GM18505 (cell line): ENCODE measurements around the gene SLC38A7.
"Not testable (repeated sequence)": the region's sequence is repeated elsewhere in the genome, so short reads cannot be mapped to it uniquely, and the experiment has no call there.

Experiments used
- ATAC-seq: cut with Tn5 transposase; IDR thresholded peaks from one replicate; pipeline ENCODE4 v1.9.1; 2021; ENCODE audit not compliant: unreplicated experiment
- POLR2A ChIP-seq: IDR thresholded peaks from 4 replicates; pipeline ENCODE4 v1.6.1; 2011; ENCODE audit warnings: borderline replicate concordance; ENCODE audit not compliant: insufficient read depth, insufficient read length; ENCODE audit errors: extremely low read depth

SLC38A7 gene

GRCh38 chr16:58699151-58699550, 14.6 kb upstream of the SLC38A7 start:
- no peak for ATAC-seq
- TF ChIP-seq POLR2A = no peak

DNA sequence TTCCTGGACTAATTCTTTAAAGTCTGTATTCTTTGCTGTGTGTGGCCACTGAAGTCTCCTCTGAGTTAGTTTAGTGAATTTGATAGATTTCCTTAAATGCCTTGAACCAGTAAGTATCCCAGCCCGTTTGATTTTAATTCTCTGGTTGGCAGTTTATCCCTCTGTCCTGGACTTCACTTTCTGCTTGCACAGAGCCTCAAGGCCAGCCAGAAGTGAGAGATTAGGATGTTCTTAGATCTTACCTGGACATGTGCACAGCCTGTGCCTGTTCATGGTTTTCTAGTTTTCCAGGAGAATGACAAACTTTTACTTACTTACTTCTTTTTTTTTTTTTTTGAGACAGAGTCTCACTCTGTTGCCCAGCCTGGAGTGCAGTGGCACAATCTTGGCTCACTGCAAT, 10.8 kb upstream of the SLC38A7 start:
- ATAC-seq = no peak
- no peak for TF ChIP-seq POLR2A

DNA sequence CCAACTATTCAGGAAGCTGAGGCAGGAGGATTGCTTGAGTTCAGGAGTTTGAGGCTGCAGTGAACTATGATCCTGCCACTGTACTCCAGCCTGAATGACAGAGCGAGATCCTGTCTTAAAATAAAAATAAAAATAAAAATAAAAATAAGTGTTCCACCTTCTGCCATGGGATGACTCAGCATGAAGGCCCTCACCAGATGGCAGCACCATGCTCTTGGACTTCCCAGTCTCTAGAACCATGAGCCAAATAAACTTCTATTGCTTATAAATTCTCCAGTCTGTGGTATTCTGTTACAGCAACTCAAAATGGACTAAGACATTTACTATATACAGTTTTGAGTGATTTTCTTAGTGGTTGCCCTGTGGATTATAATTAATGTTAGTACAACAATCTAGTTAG, 7.9 kb upstream of the SLC38A7 start:
- no peak for TF ChIP-seq POLR2A
- ATAC-seq = no peak

- ATAC-seq = not testable (repeated sequence)
Observed at GRCh38 chr16:58686985-58687706, 2.6 kb upstream of the SLC38A7 start.

DNA sequence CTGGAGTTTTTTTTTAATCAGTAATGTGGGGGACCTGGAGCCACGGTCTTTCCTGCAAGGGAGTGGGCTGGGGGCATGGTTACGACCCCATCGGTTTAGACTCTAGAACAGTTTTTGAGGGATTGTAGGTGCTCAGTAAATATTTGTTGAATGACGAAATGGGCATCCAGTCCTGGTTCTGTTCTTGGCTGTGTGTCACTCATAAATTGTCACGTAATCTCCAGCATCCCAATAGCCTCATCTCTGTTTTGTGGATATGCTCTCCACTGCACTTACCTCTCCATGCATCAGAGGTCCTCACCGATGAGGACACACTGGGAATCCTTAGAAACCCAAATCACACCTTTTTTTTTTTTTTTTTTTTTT, 497 bp upstream of the SLC38A7 start:
- no peak for ATAC-seq
- no peak for TF ChIP-seq POLR2A

- ATAC-seq = no peak
Observed at GRCh38 chr16:58684001-58684353, 593 bp downstream of the SLC38A7 start.

DNA sequence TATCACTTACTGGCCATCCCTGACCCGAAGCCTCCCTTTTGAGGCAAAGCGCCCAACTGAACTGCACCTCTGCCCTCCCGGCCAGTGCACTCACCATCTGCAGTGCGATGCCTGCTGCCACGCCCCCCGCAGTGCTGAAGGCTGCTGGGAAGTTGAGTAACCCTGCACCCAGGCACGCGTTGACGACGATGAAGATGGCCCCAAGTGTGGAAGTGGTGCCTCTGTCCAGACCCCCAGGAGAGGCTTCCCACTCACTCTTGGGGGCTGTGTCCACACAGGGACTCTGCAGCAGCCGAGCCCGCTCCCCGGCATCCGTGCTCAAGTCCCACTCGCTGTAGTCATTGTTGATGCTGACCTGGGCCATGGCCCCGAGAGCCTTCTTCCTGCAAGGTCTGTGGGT, 4.8 kb downstream of the SLC38A7 start:
- no peak for ATAC-seq
- no peak for TF ChIP-seq POLR2A

More at GRCh38 chr16:58684001-58684353, 593 bp downstream of the SLC38A7 start:
- TF ChIP-seq POLR2A = no peak

GRCh38 chr16:58678716-58679115, 5.9 kb downstream of the SLC38A7 start:
- no peak for ATAC-seq
- no peak for TF ChIP-seq POLR2A

DNA sequence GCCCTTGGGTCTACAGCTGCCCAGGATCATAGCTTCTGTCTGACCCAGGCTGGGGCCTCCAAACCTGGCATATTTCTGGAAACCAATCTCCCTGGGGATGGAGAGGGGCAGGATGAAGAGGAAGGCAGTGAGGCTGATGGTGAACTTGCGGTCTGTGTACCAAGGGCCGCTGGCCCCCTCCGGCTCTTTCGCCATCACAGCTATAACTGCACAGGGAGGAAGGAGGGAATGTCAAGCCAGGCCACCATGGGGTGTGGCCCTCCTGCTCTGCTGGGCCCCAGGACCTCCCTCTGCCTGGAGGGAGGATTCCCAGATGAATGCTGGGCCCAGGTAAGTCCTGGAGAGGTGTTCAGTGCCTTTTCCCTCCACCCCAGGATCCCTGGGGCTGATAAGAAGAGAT, 6.3 kb downstream of the SLC38A7 start:
- ATAC-seq = no peak
- no peak for TF ChIP-seq POLR2A

GRCh38 chr16:58670946-58671583, 13.5 kb downstream of the SLC38A7 start:
- ATAC-seq = no peak
- TF ChIP-seq POLR2A = no peak

GRCh38 chr16:58670177-58670576, 14.4 kb downstream of the SLC38A7 start:
- no peak for ATAC-seq
- no peak for TF ChIP-seq POLR2A

DNA sequence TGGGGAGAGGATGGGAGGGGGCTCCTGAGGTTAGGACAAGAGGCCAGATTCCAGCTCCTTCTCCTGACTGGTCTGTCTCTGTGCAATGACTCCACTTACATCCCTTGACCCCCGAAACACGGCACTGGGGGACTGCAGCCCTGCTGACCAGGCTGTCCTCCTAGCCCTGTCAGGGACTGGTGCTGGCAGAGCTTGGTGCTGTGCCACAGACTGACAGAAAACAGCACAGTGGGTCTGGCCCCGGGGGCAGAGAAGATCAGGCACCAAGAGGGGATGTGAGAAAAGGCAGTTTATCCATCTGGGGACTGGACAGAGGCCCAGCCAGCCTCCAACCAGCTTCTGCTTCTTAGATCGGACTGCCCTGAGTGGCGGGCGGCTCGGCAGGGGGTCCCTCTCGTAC, 19.4 kb downstream of the SLC38A7 start:
- TF ChIP-seq POLR2A = no peak
- no peak for ATAC-seq

DNA sequence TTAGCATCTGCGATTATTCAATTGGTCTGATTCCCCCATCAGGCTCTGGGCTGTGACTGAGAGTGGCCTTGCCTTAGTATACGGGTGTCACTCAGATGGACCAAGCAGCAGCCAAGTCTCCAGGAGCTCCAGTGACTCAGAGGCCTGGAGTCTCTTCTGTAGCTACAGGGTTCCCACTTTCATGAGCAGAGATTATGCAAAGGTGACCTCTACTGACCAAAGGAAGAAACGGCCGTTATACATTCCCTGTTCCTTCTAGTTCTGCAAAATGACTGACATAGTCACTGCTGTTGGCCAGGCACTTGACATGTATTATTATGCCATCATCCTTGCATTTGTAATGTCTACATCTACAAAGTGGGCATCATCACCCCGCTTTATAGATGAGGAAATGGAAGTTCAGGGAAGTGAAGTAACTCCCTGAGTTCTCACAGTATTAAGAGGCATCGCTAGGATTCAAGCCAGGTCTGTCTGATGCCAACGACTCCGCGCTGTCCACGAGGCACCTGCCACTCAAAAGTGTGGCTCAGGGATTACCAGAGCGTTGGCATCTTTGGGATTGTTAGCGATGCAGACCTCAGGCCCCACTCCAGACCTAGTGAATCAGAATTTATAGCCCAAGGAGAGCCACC, 23.3 kb downstream of the SLC38A7 start:
- ATAC-seq = no peak

DNA sequence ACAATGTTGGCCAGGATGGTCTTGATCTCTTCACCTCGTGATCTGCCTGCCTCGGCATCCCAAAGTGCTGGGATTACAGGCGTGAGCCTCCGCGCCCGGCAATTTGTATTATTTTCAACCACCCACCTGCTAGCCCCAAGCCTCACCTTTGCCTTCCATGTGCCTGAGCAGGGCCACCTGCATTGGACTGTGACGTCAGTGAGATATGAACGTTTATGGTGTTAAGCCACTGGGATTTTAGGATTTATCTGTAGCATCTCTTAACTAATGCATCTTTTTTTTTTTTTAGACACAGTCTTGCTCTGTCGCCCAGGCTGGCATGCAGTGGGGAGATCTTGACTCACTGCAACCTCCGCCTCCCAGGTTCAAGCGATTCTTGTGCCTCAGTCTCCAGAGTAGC, 24.7 kb downstream of the SLC38A7 start:
- ATAC-seq = not testable (repeated sequence)

More for the DNA sequence above, 23.3 kb downstream of the SLC38A7 start:
- TF ChIP-seq POLR2A = no peak
